ENCODE measurements around the gene CARNS1.

Gene CARNS1

DNA sequence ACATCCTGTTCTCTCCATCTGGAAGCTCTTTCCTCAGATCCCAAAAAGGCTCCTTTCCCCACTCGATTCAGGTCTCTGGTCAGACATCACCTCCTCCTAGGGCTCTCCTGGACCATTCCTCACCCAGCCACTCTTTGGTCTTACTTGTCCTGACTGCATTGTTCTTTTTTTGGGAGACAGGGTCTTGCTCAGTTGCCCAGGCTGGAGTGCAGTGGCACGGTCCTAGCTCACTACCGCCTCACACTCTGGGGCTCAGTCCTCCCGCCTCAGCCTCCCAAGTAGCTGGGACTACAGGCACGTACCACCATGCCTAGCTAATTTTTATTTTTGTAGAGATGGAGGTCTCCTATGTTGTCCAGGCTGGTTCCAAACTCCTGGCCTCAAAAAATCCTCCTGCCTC lies 30.0 kb downstream of the CARNS1 start:
- in situ Hi-C loops (cut with HindIII; ENCODE audit: low sequenced_read_pairs), result no loop called here
- no peak for DNase-seq (ENCODE audit: low read depth)
- no peak overlapping the region for H3K4me3 ChIP-seq (ENCODE audit: low read depth, low read length)
- TF ChIP-seq, protein P1, sequence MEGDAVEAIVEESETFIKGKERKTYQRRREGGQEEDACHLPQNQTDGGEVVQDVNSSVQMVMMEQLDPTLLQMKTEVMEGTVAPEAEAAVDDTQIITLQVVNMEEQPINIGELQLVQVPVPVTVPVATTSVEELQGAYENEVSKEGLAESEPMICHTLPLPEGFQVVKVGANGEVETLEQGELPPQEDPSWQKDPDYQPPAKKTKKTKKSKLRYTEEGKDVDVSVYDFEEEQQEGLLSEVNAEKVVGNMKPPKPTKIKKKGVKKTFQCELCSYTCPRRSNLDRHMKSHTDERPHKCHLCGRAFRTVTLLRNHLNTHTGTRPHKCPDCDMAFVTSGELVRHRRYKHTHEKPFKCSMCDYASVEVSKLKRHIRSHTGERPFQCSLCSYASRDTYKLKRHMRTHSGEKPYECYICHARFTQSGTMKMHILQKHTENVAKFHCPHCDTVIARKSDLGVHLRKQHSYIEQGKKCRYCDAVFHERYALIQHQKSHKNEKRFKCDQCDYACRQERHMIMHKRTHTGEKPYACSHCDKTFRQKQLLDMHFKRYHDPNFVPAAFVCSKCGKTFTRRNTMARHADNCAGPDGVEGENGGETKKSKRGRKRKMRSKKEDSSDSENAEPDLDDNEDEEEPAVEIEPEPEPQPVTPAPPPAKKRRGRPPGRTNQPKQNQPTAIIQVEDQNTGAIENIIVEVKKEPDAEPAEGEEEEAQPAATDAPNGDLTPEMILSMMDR (IDR thresholded peaks at IDR 0.05; ENCODE audit: low read depth, low read length, missing control alignments), result no peak

DNA sequence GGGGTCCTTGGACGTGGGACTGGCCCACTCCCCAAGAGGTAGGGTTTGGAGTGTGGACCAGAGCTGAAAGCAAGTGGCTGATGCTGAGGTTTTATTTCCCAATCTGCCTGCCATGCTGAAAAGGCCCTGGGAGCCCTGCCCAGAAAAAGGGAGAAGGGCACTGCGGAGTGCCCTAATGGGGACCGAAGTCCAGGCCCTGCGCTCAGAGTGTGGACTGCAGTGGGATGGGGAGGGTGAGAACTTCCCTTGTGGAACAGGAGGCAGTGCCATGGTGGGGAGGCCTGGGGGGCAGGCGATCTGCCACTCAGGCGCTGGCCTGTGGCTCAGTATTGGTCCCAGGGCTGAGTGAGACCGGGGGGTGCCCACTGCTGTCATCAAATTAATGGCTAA lies 32.7 kb downstream of the CARNS1 start:
- no peak overlapping the region for H3K4me3 ChIP-seq (ENCODE audit: low read depth, low read length)
- TF ChIP-seq, protein P1 (IDR thresholded peaks at IDR 0.05; ENCODE audit: low read depth, low read length, missing control alignments), result no peak
- DNase-seq (ENCODE audit: low read depth), result no peak
- in situ Hi-C loops (cut with HindIII; ENCODE audit: low sequenced_read_pairs), result no loop called here

DNA sequence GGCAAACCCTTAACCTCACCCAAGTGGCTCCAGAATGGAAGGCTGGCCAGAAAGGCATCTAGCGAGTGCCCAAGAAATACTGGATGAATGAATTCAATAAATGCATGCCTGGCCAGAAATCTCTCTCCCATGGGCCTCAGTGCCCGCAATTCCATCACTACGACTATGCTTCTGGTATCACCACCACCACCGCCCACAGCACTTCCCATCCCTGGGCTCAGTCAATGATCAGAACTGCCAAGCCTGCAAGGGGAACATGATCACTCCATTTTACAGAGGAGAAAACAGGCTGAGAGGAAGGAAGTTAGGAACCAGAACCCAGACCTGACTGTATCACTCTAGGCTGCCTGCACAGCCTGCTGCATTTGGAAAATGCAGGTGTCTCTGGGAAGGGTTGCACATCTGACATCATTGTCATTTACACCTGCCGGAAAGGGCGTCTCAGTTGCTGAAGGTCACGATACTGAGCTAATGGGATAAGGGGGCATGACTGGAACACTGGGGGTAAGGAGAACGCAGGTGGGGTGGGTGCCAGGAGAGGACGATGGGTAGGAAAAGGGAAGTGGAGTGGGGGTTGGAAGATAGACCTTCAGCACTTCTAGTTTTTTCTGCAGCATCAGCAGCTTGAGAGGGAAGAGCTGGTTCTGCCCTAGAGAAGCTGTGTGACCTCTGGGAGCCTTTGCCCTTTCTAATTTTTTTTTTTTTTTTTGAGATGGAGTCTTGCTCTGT lies 33.8 kb downstream of the CARNS1 start:
- in situ Hi-C loops (cut with HindIII; ENCODE audit: low sequenced_read_pairs), result no loop called here
- DNase-seq (ENCODE audit: low read depth), result no peak
- TF ChIP-seq, protein P1 (IDR thresholded peaks at IDR 0.05; ENCODE audit: low read depth, low read length, missing control alignments), result no peak
- H3K4me3 ChIP-seq (ENCODE audit: low read depth, low read length), result no peak overlapping the region

DNA sequence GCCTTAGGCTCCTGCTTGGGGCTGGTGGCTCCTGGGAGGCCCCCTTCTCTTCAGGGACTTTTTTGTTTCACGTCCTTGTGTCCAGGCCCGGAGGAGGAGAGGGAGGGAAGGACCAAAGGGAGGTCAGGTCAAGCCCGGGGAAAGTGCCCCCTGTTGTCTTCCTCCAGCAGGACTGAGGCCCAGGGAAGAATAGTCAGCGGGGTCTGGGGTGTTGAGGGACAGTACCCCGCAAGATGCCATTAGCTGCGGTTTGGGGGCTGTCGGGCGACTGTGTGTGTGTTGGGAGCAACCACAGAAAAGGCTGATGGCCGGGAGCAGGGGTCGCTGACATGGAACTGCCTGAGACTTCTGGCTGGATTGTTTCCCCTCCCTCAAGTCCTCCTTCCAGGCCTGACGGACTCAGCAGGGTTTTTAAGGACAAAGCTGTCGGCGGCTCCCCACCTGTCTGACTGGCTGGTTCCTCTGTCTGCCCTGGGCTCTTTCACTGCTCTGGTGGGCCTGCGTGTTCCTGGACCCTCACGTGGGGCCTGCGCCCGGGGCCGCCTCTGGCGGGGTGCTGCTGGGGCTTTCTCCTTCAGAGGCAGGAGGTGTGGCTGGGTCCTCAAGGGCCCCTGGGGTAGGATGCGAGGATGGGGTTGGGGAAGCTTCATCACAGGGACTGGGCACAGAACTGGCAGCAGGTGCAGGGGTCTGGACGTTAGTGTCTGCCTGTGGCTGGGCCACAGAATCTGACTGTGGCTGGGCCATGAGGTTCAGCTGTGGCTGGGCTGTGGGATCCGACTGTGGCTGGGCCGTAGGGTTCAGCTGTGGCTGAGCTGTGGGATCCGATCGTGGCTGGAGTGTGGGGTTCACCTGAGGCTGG lies 35.5 kb downstream of the CARNS1 start:
- in situ Hi-C loops (cut with HindIII; ENCODE audit: low sequenced_read_pairs), result no loop called here
- TF ChIP-seq, protein P1 (IDR thresholded peaks at IDR 0.05; ENCODE audit: low read depth, low read length, missing control alignments), result no peak
- no peak overlapping the region for H3K4me3 ChIP-seq (ENCODE audit: low read depth, low read length)
- DNase-seq (ENCODE audit: low read depth), result no peak

DNA sequence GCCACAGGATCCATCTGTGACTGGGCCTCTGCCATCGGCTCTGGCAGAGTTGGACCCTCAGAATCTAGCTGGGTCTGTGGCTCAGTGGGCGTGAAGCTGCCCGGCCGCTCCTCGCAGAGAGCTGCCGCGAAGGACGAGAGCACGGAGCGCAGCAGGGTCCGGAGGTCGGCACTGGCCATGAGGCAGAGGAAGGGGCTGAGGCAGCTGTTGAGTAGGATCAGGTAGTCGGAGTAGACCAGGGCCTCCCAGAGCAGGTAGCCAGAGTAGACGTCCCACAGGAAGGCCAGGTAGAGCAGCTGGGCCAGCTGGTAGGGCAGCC lies 36.1 kb downstream of the CARNS1 start:
- TF ChIP-seq, protein P1 (IDR thresholded peaks at IDR 0.05; ENCODE audit: low read depth, low read length, missing control alignments), result no peak
- no peak overlapping the region for H3K4me3 ChIP-seq (ENCODE audit: low read depth, low read length)
- in situ Hi-C loops (cut with HindIII; ENCODE audit: low sequenced_read_pairs), result no loop called here

DNA sequence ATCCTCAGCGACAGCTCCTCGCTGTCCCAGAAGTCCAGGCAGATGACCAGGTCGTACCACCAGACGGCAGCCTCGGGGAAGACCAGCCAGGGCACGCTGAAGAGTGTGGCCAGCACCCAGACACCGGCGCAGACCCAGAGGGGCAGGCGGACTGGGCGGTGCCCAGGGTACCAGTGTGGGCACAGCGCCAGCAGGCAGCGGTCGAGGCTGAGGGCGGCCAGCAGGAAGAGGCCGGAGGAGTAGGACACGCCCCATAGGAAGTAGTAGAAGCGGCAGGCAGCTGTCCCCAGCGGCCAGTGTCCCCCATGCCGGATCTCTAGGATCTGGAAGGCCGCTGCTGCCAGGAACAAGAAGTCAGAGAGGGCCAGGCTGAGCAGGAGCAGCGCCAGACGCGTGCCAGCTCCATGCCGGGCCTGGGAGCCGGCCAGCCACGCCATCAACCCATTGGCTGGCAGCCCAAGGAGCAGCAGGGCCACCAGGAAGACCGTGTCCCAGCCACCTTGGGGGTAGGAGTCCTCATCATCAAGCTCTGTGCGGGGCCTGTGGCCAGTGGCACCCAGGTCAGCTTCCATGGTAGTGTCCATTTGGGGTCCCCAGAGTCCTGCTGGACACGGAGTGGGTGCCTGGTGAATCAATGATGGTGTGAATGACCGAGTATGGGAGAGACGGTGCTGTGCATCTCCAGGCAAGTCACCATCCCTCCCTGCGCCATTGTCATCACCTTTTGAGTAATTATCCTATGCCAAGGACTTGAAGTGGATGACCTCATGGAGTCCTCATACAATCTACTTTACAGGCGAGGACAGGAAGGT lies 36.9 kb downstream of the CARNS1 start, which contains the start of gene GPR152:
TSS of gene GPR152 (minus strand) at position 589 of the 812 bp plus-strand sequence. CDS start at position 584, 5 bp downstream.
- H3K4me3 ChIP-seq (ENCODE audit: low read depth, low read length), result no peak within 1 kb of the TSS
- in situ Hi-C loops (cut with HindIII; ENCODE audit: low sequenced_read_pairs), result no loop called here
- no peak for DNase-seq (ENCODE audit: low read depth)
- TF ChIP-seq, protein P1 (IDR thresholded peaks at IDR 0.05; ENCODE audit: low read depth, low read length, missing control alignments), result peak; percentile 9

More for the DNA sequence above, 36.1 kb downstream of the CARNS1 start:
- no peak for DNase-seq (ENCODE audit: low read depth)

Data from astrocyte of the cerebellum (primary cell).